Testis (tissue), 3 donors: Measurements from ENCODE around the gene SLITRK3. TPM values are rescaled to one million over a fixed set of nuclear protein-coding genes. Genes with fewer than 3 reads are reported as not detected.
"Not testable (repeated sequence)": the region's sequence is repeated elsewhere in the genome, so short reads cannot be mapped to it uniquely, and the experiment has no call there.

ENCODE experiments used
- DNase-seq: peaks from one replicate; pipeline ENCODE4 v3.0.0-alpha.2; 2019
- H3K27ac ChIP-seq, 2 donors: fragments of 200-600 bp; sonication (generic); one replicate each; pipeline ENCODE4 v1.5.1; 2019
- H3K27me3 ChIP-seq: fragments of 200-600 bp; sonication (generic); one replicate; pipeline ENCODE4 v1.5.1; 2019
- H3K36me3 ChIP-seq: fragments of 200-600 bp; sonication (generic); one replicate; pipeline ENCODE4 v1.5.1; 2017; ENCODE audit warnings: low read depth; ENCODE audit errors: missing control alignments
- H3K4me1 ChIP-seq: fragments of 200-600 bp; sonication (generic); one replicate; pipeline ENCODE4 v1.5.1; 2019
- H3K4me3 ChIP-seq, 2 donors: fragments of 200-600 bp; sonication (generic); one replicate each; pipeline ENCODE4 v1.5.1; 2017 to 2019
- H3K9me3 ChIP-seq: fragments of 200-600 bp; sonication (generic); one replicate; pipeline ENCODE4 v1.5.1; 2017
- CTCF ChIP-seq, 3 experiments: fragments of 450-650 bp in 2 of 3; fragments of 200-600 bp in 1 of 3; sonication (generic) in 1 of 3; IDR thresholded peaks; one replicate each; pipeline ENCODE4 v1.5.1; 2016 to 2019; ENCODE audit warnings: antibody characterized with exemption in 3 of 3, mild to moderate bottlenecking in 2 of 3, moderate library complexity in 1 of 3
- POLR2A ChIP-seq: fragments of 450-650 bp; IDR thresholded peaks from one replicate; pipeline ENCODE4 v1.6.1; 2017; ENCODE audit warnings: antibody characterized with exemption, mild to moderate bottlenecking, moderate library complexity
- WGBS, 2 donors: methylation state at CpG; one replicate each; pipeline ENCODE4 v1.1.5; 2018; 5-methylcytosine and 5-hydroxymethylcytosine counted together
- intact Hi-C: fragments of 100-400 bp; cut with DNase I; formaldehyde crosslinking; loops from one replicate; pipeline ENCODE4 v1.15.1; 2023; ENCODE audit warnings: low total_unique reads
- polyA plus RNA-seq: library from polyadenylated mRNA; stranded (reverse); fragments of 350-450 nt; fragmentation: Illumina TruSeq; extraction: RNeasy Lipid Tissue Mini Kit (QIAGEN cat#74804); gene quantifications from one replicate; pipeline ENCODE4 v1.2.3, GENCODE V29; 2014; ENCODE audit warnings: low read depth, low replicate concordance; ENCODE audit not compliant: insufficient read depth
- total RNA-seq, 2 donors: library from RNA; depleted of rRNA; stranded (reverse); fragments of >200 nt; gene quantifications; one replicate each; pipeline ENCODE4 v1.2.3, GENCODE V29; 2016

SLITRK3 gene
- total and polyA plus RNA-seq, 3 donors from 2014 or later = 0.06 to 1.6 (median 0.16) TPM

- intact Hi-C loops = no loop called here
- Histone ChIP-seq H3K27me3 (no peaks in the 10 kb centered on the region), H3K9me3 (no peaks in the 10 kb centered on the region), H3K36me3 (no peaks in the 10 kb centered on the region), H3K27ac (no peak overlapping the region), H3K4me3 (no peak overlapping the region), H3K4me1 (no peaks in the 10 kb centered on the region)
- TF ChIP-seq CTCF (IDR thresholded peaks at IDR 0.05) (no peak), POLR2A (no peak)
- WGBS, 2 donors = 91 to 94% methylated on average over 3 of the region's 3 CpGs
- DNase-seq = no peak
These were observed 39.3 kb downstream of the SLITRK3 start for GRCh38 chr3:165156757-165157420.

- TF ChIP-seq CTCF (IDR thresholded peaks at IDR 0.05) (no peak), POLR2A (no peak)
- H3K27ac ChIP-seq = no peak overlapping the region
- WGBS, 2 donors = 90 to 96% methylated on average over 4 of the region's 4 CpGs
- intact Hi-C loops = no loop called here
- H3K9me3 ChIP-seq = no peaks in the 10 kb centered on the region
- no peak for DNase-seq
- no peaks in the 10 kb centered on the region for H3K4me1 ChIP-seq
- no peak overlapping the region for H3K4me3 ChIP-seq
- H3K36me3 ChIP-seq = no peaks in the 10 kb centered on the region
- H3K27me3 ChIP-seq = no peaks in the 10 kb centered on the region
These were observed 47.2 kb downstream of the SLITRK3 start for GRCh38 chr3:165148876-165149441.

- intact Hi-C loops = no loop called here
- Histone ChIP-seq H3K4me1 (no peaks in the 10 kb centered on the region), H3K9me3 (no peaks in the 10 kb centered on the region), H3K27me3 (no peaks in the 10 kb centered on the region), H3K27ac (no peak overlapping the region), H3K4me3 (no peak overlapping the region), H3K36me3 (no peaks in the 10 kb centered on the region)
- 57 to 58% methylated on average over 1 of the region's 1 CpG for WGBS, 2 donors
- DNase-seq = no peak
- no peak for TF ChIP-seq CTCF (IDR thresholded peaks at IDR 0.05)
- TF ChIP-seq POLR2A = no peak
These were observed 51.9 kb downstream of the SLITRK3 start for GRCh38 chr3:165144271-165144670.

GRCh38 chr3:165139918-165140317, 56.3 kb downstream of the SLITRK3 start:
- H3K4me3 ChIP-seq, H3K36me3 ChIP-seq, DNase-seq, intact Hi-C loops, H3K27me3 ChIP-seq, H3K9me3 ChIP-seq, H3K27ac ChIP-seq, H3K4me1 ChIP-seq: not testable (repeated sequence)
- 86 to 87% methylated on average over 5 to 7 of the region's 7 CpGs for WGBS, 2 donors

Other genes with a start within 250 kb of the SLITRK3 start
- gene SI, start 117.9 kb downstream of the SLITRK3 start, total RNA-seq = 1 to 10 TPM; 1.5 to 2.8 TPM
- gene SI, start 117.9 kb downstream of the SLITRK3 start, polyA plus RNA-seq = 2.9 TPM